ENCODE measurements around the gene DNAH9. TPM values are rescaled to one million over a fixed set of nuclear protein-coding genes. Genes with fewer than 3 reads are reported as not detected.

DNAH9 gene
- total RNA-seq, 1 donor from 2014 or later: 0.08 TPM

GRCh38 chr17:11639736-11640462 lies 41.6 kb downstream of the DNAH9 start:
- Histone ChIP-seq H3K27me3 (ENCODE audit: control insufficient read depth, insufficient read depth, low read length) (no peaks in the 10 kb centered on the region), H3K4me3 (ENCODE audit: low read depth, low read length) (no peak overlapping the region), H3K36me3 (ENCODE audit: control insufficient read depth, insufficient read depth, low read length) (no peaks in the 10 kb centered on the region)
- no peak for DNase-seq (ENCODE audit: low read depth)
- TF ChIP-seq, protein P1, sequence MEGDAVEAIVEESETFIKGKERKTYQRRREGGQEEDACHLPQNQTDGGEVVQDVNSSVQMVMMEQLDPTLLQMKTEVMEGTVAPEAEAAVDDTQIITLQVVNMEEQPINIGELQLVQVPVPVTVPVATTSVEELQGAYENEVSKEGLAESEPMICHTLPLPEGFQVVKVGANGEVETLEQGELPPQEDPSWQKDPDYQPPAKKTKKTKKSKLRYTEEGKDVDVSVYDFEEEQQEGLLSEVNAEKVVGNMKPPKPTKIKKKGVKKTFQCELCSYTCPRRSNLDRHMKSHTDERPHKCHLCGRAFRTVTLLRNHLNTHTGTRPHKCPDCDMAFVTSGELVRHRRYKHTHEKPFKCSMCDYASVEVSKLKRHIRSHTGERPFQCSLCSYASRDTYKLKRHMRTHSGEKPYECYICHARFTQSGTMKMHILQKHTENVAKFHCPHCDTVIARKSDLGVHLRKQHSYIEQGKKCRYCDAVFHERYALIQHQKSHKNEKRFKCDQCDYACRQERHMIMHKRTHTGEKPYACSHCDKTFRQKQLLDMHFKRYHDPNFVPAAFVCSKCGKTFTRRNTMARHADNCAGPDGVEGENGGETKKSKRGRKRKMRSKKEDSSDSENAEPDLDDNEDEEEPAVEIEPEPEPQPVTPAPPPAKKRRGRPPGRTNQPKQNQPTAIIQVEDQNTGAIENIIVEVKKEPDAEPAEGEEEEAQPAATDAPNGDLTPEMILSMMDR (IDR thresholded peaks at IDR 0.05; ENCODE audit: insufficient read depth, low read length, poor library complexity, severe bottlenecking): no peak

DNA sequence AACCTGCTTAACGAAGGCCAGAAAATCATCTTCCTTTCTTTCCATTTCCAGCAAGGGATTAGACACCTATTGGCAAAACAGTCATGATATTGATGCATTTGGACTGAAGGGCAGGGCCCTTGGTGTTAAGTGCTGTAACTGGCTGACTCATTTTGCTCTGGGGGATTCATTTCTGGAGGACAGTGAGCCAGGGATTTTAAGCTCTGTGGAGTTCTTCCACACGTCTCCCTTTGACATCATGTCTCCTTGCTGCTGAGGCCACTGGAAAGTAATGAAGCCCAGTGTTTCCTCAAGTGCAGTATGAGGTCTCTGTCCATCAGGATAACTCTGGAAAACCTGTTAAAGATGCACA lies 42.2 kb downstream of the DNAH9 start:
- H3K36me3 ChIP-seq (ENCODE audit: control insufficient read depth, insufficient read depth, low read length): no peaks in the 10 kb centered on the region
- TF ChIP-seq, protein P1 (IDR thresholded peaks at IDR 0.05; ENCODE audit: insufficient read depth, low read length, poor library complexity, severe bottlenecking): no peak
- no peak overlapping the region for H3K4me3 ChIP-seq (ENCODE audit: low read depth, low read length)
- H3K27me3 ChIP-seq (ENCODE audit: control insufficient read depth, insufficient read depth, low read length): no peaks in the 10 kb centered on the region
- no peak for DNase-seq (ENCODE audit: low read depth)

DNA sequence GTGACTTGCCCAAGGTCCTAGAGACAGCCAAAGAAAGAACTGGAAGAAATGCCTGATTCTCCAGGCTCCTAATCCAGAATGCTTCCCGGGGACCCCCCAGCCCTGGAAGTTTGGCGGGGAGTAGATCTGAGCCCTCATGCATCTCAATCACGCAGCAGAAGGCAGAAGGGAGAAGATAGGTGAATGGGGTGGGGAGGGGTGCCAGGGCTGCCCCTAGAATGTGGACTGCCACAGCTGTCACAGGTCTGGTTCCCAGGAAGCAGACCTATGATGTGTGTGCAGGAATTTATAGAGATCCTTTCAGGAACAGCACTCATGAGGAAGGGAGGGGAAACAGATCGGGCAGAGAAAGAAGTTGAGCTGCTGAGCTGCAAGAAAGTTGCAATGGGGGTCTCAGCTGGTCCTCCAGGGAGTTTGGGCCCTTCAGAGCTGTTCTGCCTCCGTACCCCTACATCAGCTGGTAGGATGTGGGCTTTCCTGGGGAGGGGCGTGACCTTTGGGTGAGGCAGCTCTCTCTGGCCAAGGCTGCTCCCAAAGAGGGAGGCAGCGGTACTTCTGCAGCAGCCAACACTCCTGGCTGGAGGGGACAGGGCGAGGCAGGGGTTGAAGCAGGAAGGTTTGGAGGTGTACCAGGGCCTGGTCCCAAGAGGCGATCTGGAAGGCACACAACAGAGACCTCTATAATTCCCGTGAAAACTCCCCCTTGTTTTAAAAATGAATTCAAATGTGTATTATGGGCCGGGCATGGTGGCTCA lies 43.4 kb downstream of the DNAH9 start:
- Histone ChIP-seq H3K36me3 (ENCODE audit: control insufficient read depth, insufficient read depth, low read length) (no peaks in the 10 kb centered on the region), H3K4me3 (ENCODE audit: low read depth, low read length) (no peak overlapping the region), H3K27me3 (ENCODE audit: control insufficient read depth, insufficient read depth, low read length) (no peaks in the 10 kb centered on the region)
- TF ChIP-seq, protein P1 (IDR thresholded peaks at IDR 0.05; ENCODE audit: insufficient read depth, low read length, poor library complexity, severe bottlenecking): no peak
- DNase-seq (ENCODE audit: low read depth): no peak

DNA sequence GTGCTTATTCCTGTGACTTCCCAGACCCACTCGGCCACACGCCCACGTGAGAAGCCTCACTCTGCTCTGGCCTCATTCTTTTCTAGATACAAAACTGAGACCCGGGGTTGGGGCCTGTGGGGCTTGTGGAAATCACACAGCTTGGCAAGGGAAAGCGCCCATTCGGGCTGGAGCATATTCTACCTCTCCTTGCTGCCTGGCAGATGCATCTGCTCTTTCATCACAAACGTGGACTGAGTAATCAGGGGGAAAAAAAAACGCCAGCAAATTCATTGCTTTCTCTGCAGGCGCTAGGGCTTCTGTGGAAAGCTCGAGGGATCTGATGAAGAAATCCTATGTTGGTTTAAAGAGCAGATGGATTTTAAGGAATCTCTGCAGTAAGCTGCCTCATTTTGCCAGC lies 44.4 kb downstream of the DNAH9 start:
- no peak overlapping the region for H3K4me3 ChIP-seq (ENCODE audit: low read depth, low read length)
- no peaks in the 10 kb centered on the region for H3K36me3 ChIP-seq (ENCODE audit: control insufficient read depth, insufficient read depth, low read length)
- TF ChIP-seq, protein P1 (IDR thresholded peaks at IDR 0.05; ENCODE audit: insufficient read depth, low read length, poor library complexity, severe bottlenecking): no peak
- no peaks in the 10 kb centered on the region for H3K27me3 ChIP-seq (ENCODE audit: control insufficient read depth, insufficient read depth, low read length)
- DNase-seq (ENCODE audit: low read depth): no peak

DNA sequence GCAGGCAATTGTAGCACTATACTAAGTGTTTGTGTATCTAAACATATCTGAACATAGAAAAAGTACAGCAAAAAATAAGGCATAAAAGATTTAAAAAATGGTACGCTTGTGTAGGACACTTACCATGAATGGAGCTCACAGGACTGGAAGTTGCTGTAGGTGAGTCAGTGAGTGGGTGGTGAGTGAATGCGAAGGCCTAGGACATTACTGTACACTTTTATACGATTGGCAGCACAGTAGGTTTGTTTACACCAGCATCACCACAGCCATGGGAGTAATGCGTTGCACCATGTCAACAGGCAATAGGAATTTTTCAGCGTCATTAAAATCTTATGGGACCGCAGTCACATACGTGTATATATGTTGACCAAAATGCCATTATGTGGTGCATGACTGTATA lies 45.6 kb downstream of the DNAH9 start:
- Histone ChIP-seq H3K36me3 (ENCODE audit: control insufficient read depth, insufficient read depth, low read length) (no peaks in the 10 kb centered on the region), H3K4me3 (ENCODE audit: low read depth, low read length) (no peak overlapping the region), H3K27me3 (ENCODE audit: control insufficient read depth, insufficient read depth, low read length) (no peaks in the 10 kb centered on the region)
- TF ChIP-seq, protein P1 (IDR thresholded peaks at IDR 0.05; ENCODE audit: insufficient read depth, low read length, poor library complexity, severe bottlenecking): no peak
- DNase-seq (ENCODE audit: low read depth): no peak
